NCI-H2107 (cell line): ENCODE results near the gene EFNB3.

Source experiments
- DNase-seq: peaks from one replicate; lab custom pipeline; 2025; lab: John Stamatoyannopoulos, UW

The EFNB3 gene

DNA sequence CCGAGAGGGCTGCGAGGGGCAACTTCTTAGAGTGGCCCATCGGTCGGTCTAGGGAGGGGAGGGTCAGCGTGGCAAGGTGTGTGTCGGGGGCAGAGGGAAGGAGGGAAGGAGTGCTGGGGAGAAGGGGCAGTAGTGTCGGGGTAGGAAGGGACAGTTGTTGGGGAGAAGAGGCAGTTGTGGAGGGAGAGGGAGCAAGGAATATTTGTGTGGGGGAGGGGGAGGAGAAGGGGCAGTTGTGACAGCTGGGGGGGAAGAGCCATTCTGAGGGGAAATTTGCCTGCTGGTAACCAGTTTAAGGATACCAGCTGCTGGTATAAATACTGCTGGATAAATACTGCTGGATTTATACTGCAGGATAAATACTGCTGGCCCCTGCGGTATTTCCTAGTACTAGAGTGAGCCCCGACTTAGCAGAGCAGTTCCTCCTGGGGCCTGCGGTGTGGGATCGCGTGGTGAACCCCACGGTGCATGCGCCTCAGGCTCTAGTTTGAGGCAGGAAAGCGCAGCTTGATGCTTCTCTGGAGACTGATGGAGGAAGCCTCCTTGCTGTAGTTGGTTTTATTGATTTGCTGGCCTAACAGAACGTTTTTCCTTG is 12.9 kb downstream of the EFNB3 start:
- no peak for DNase-seq

- DNase-seq = no peak
Observed at GRCh38 chr17:7719661-7720060, 14.7 kb downstream of the EFNB3 start.

GRCh38 chr17:7720125-7720524 is 15.1 kb downstream of the EFNB3 start:
- no peak for DNase-seq

- no peak for DNase-seq
Observed at GRCh38 chr17:7721612-7722011, 16.6 kb downstream of the EFNB3 start.

GRCh38 chr17:7727886-7728285 is 22.9 kb downstream of the EFNB3 start:
- DNase-seq = no peak

- no peak for DNase-seq
Observed at GRCh38 chr17:7729816-7730215, 24.8 kb downstream of the EFNB3 start.

GRCh38 chr17:7732981-7733539 is 28.1 kb downstream of the EFNB3 start:
- no peak for DNase-seq

GRCh38 chr17:7737601-7738000 is 32.6 kb downstream of the EFNB3 start:
- no peak for DNase-seq

GRCh38 chr17:7739746-7740145 is 34.7 kb downstream of the EFNB3 start:
- no peak for DNase-seq

- no peak for DNase-seq
Observed at GRCh38 chr17:7740481-7741001, 35.5 kb downstream of the EFNB3 start.

DNA sequence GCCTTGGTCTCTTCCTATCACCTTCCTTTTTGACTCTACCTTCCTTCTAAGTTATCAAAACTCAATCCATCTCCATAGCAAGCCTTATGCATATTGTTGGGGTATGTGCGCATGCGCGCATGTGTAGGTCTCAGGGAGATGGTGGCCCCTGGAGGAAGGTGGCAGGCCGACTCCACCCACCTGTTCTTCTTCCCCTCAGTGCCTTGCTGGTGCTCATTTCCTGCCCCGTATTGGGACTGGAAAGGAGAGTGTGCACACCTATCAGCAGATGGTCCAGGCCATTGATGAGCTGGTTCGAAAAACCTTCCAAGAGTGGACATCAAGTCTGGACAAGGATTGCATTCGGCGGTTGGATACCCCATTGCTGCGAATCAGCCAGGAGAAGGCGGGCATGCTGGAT is 37.7 kb downstream of the EFNB3 start:
- no peak for DNase-seq

GRCh38 chr17:7744416-7744815 is 39.4 kb downstream of the EFNB3 start:
- DNase-seq = no peak

DNA sequence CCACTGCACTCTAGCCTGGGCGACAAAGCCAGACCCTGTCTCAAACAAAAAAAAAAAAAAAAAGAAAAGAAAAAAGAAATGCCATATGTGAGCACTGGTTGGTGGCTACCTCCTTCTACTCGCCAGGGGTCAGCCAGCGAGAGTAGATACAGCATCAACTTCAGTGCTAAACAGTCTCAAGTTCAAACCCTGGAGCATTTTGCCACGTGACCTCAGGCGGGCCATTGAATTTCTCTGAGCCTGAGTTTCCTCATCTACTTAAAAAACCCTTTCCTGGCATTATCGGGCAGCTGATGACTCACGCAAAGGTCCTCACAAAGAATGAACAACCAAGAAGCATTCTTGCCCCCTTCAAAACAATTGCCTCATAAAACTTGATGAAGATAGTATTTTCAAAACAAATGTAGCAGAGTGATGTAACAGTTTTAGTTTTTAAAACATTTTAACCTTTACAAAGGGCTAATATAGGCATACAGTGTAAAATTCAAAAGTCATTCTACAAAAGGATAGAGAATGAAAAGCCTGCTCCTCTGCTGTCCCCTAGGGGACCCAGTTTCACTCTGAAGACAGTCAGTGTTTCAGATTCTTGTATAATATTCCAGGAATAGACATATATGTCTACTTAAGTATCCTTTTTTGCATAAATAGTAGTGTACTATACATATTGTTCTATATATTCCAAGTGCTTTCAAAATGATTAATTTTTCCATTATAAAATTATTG is 40.9 kb downstream of the EFNB3 start:
- DNase-seq = no peak

- no peak for DNase-seq
Observed at GRCh38 chr17:7747635-7748071, 42.7 kb downstream of the EFNB3 start.

GRCh38 chr17:7748076-7748775 is 43.2 kb downstream of the EFNB3 start:
- no peak for DNase-seq

DNA sequence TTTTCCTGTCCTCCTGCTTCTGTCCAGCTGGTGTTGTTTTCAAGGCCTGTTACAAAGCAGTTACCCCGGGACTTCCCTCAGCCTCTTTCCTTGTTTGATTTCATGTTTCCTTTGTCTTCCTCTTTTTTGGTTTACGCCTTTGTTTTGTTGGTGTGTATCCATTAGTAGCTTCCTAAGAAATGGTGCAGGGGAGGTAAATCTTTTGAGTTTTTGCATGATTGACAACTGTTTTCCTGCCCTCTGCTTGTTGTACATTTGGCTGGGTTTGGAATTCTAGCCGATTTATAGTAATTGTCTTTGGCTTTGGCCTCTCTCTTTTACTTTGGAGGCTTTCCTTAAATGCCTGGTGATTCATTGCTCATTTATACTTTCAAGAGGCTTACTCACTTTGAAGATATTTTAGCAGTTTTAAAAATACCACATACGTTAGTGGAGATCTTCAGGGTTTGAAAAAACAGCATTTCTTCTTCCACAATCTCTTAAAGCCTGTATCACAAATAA is 45.4 kb downstream of the EFNB3 start:
- no peak for DNase-seq

DNA sequence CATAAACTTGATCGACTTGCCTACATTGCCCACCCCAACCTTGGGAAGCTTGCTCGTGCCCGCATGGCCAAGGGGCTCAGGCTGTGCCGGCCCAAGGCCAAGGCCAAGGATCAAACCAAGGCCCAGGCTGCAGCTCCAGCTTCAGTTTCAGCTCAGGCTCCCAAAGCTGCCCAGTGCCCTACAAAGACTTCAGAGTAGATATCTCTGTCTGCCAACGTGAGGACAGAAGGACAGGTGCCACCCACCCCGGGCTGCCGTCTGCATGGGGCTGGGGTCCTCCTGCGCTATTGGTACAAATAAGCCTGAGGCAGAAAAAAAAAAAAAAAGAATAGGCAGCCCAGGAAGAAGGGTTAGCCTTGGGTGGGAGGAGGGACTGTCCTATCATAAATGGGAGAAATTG is 49.7 kb downstream of the EFNB3 start:
- DNase-seq = no peak

- DNase-seq = no peak
Observed at GRCh38 chr17:7755095-7755890, 50.3 kb downstream of the EFNB3 start.

DNA sequence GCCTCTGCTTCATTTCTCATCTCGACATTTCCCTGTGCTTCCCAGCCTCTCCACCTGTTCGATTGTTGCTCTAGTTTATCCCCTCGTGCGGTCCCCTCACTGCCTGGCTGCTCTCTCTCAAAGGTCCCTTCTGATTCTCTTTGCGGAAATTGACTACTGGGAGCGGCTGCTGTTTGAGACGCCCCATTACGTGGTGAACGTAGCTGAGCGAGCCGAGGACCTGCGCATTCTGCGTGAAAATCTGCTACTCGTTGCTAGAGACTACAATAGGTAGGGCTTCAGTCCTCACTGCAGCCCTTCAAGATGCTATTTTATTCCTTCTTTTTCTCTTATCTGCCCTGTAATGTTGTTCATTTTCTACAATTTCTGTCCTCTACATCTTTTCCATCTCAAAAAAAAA is 52.0 kb downstream of the EFNB3 start:
- no peak for DNase-seq
